ENCODE results near the gene TMPRSS4. TPM values are rescaled to one million over a fixed set of nuclear protein-coding genes. Genes with fewer than 3 reads are reported as not detected.

Gene TMPRSS4, protein sequence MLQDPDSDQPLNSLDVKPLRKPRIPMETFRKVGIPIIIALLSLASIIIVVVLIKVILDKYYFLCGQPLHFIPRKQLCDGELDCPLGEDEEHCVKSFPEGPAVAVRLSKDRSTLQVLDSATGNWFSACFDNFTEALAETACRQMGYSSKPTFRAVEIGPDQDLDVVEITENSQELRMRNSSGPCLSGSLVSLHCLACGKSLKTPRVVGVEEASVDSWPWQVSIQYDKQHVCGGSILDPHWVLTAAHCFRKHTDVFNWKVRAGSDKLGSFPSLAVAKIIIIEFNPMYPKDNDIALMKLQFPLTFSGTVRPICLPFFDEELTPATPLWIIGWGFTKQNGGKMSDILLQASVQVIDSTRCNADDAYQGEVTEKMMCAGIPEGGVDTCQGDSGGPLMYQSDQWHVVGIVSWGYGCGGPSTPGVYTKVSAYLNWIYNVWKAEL
- total RNA-seq: not detected in 2 replicates

DNA sequence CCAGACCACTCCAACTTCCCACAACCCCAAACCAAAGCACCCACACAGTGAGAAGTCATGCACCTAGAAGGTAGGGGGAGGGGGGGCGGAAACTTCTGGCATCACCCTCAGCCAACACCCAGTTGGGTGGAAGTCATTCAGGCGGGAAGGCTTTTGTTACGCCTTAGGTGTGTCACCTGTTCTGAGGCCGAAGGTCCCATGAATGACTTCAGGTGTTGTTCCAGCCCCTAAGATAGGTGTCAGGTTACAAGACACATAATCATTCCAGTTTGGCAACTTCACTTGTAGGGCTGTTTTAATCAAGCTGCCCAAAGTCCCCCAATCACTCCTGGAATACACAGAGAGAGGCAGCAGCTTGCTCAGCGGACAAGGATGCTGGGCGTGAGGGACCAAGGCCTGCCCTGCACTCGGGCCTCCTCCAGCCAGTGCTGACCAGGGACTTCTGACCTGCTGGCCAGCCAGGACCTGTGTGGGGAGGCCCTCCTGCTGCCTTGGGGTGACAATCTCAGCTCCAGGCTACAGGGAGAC is at the start of gene TMPRSS4:
Gene TMPRSS4 (plus strand): TSS at position 325 of the 528 bp plus-strand sequence. CDS start 225 bp downstream, outside the sequence.
- no peaks in the 10 kb centered on the region for H3K4me1 Mint-ChIP-seq (ENCODE audit: low read depth)
- peaks cover 11% of the 10 kb centered on the region for H3K27me3 Mint-ChIP-seq (ENCODE audit: insufficient read depth)
- no peak within 1 kb of the TSS for H3K27ac Mint-ChIP-seq
- intact Hi-C loops (cut with micrococcal nuclease): no loop called here
- DNase-seq (ENCODE audit: low spot score): no peak
- no peaks in the 10 kb centered on the region for H3K9me3 Mint-ChIP-seq
- no peaks in the 10 kb centered on the region for H3K36me3 Mint-ChIP-seq (ENCODE audit: low read depth)
- H3K4me3 Mint-ChIP-seq: no peak within 1 kb of the TSS

DNA sequence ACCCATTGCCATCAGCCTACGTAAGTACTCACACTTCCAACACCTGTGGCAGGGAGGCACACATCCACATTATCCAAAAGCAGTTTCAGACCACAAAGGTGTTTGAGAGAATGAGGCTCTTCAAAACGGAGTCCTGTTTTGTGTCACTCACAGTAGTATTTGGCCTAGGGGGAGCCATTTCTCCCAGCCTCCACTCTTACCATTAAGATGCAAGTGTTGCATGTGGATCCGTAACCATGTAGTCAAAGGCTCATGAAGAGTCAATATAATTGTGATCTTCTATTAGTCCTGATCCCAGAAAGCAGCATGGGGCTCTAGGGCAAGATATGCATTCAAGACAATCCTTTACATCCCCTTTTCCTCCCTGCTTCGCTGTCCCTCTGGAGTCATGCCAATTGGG is 49.2 kb upstream of the TMPRSS4 start:
- Mint-ChIP-seq H3K4me3 (no peak overlapping the region), H3K4me1 (ENCODE audit: low read depth) (peaks cover 26% of the 10 kb centered on the region), H3K36me3 (ENCODE audit: low read depth) (peaks cover 9% of the 10 kb centered on the region), H3K27me3 (ENCODE audit: insufficient read depth) (no peaks in the 10 kb centered on the region), H3K27ac (no peak overlapping the region), H3K9me3 (peaks cover 15% of the 10 kb centered on the region)
- no peak for DNase-seq (ENCODE audit: low spot score)
- intact Hi-C loops (cut with micrococcal nuclease): no loop called here

DNA sequence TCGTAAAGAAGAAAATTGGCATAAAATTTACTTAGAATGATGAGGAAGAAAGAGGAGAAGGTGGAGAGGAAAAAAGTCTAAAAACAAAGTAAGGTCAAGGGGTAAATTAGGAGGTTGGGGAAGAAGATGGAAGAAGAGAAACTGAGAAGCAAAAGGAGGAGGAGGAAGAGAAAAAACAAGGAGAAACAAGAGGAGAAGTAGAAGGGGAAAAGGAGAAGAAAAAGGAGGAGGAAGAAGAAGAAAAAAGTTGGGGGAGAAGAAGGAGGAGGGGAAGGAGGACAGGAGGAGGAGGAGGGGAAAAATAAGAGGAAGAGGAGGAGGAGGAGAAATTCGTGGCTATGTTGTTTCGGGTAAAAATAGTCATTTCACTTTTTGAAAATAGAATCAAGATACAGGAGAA is 48.3 kb upstream of the TMPRSS4 start:
- Mint-ChIP-seq H3K27me3 (ENCODE audit: insufficient read depth) (no peaks in the 10 kb centered on the region), H3K4me3 (no peak overlapping the region), H3K27ac (no peak overlapping the region), H3K9me3 (peaks cover 15% of the 10 kb centered on the region), H3K4me1 (ENCODE audit: low read depth) (peaks cover 33% of the 10 kb centered on the region), H3K36me3 (ENCODE audit: low read depth) (peaks cover 8% of the 10 kb centered on the region)
- no peak for DNase-seq (ENCODE audit: low spot score)
- intact Hi-C loops (cut with micrococcal nuclease): no loop called here

DNA sequence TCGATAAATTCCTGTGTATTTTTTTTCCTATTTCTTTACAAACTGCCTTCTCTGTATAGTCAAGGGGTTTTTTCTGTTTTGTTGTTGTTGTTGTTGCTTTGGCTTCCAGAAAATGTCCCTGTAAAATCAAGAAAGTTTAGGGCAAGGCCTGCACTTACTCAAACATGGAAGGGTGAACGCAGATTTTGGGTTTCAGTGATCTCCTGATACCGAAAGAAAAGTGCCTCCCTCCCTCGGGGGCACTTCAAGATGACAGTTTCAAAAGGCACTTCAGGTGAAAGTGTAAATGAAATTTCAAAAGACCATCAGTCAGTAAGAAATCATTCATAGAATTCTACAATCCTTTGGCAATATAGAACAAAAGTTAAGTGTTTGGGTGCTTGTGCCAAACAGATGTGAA is 43.4 kb upstream of the TMPRSS4 start:
- intact Hi-C loops (cut with micrococcal nuclease): loop anchor here (1.0 kb wide), 1 partner anchor 13 kb away; no protein-coding TSS in a partner anchor
- Mint-ChIP-seq H3K36me3 (ENCODE audit: low read depth) (no peaks in the 10 kb centered on the region), H3K9me3 (no peaks in the 10 kb centered on the region), H3K4me1 (ENCODE audit: low read depth) (peaks cover 40% of the 10 kb centered on the region), H3K27me3 (ENCODE audit: insufficient read depth) (no peaks in the 10 kb centered on the region), H3K4me3 (peak overlapping the region; percentile 31), H3K27ac (peak overlapping the region; percentile 52)
- no peak for DNase-seq (ENCODE audit: low spot score)

DNA sequence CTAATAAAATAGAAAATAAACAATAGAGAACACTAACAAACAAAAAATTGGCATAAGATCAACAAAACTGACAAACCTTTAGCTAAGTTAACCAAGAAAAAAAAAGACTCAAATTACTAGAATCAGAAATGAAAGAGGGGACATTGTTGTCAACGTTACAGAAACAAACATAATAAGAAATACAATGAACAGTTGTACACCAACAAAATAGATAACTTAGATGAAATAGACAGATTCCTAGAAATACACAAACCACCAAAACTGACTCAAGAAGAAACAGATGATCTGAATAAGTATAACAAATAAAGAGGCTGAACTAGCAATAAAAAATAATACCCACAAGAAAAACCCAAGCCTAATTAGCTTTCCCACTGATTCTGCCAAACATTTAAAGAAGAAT is 34.7 kb upstream of the TMPRSS4 start:
- no peaks in the 10 kb centered on the region for H3K9me3 Mint-ChIP-seq

DNA sequence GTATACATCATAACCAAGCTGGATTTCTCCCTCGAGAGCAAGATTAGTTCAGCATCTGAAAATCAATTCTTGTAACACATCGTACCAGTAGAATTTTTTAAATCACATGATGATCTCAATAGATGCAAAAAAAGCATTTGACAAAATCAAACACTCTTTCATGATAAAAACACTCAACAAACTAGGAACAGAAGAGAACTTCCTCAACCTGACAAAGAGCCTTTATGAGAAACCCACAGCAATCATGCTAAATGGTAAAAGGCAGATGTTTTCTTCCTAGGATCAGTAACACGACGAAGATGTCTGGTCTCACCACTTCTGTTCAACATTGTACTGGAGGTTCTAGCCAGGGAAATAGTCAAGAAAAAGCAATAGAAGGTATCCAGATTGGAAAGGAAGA is 34.1 kb upstream of the TMPRSS4 start:
- Mint-ChIP-seq H3K27me3 (ENCODE audit: insufficient read depth) (no peaks in the 10 kb centered on the region), H3K9me3 (no peaks in the 10 kb centered on the region), H3K4me1 (ENCODE audit: low read depth) (peaks cover 65% of the 10 kb centered on the region), H3K36me3 (ENCODE audit: low read depth) (no peaks in the 10 kb centered on the region), H3K27ac (peak overlapping the region; percentile 53), H3K4me3 (peak overlapping the region; percentile 20)
- intact Hi-C loops (cut with micrococcal nuclease): no loop called here
- no peak for DNase-seq (ENCODE audit: low spot score)

More for the DNA sequence above, 34.7 kb upstream of the TMPRSS4 start:
- no peak overlapping the region for H3K4me3 Mint-ChIP-seq
- intact Hi-C loops (cut with micrococcal nuclease): no loop called here
- H3K27ac Mint-ChIP-seq: peak overlapping the region; percentile 53
- no peaks in the 10 kb centered on the region for H3K36me3 Mint-ChIP-seq (ENCODE audit: low read depth)
- H3K27me3 Mint-ChIP-seq (ENCODE audit: insufficient read depth): no peaks in the 10 kb centered on the region
- DNase-seq (ENCODE audit: low spot score): no peak
- H3K4me1 Mint-ChIP-seq (ENCODE audit: low read depth): peaks cover 65% of the 10 kb centered on the region

DNA sequence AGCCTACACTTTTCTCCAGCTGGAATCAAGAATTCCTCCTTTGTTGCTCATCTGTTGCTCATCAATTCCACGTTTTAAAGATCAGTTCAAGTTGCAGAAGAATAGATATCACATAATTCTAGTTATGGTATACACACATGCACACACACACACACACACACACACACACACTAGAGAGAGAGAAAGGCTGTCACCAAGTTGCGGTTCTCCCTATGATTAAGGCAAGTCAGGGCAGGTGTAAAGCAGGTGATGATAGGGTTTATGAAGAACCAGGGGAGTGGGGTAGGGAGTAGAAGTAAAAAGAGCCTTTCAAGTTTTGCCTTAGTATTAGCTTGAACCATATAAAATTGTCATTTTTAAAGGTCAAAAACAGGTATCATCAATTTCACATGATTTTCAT is 31.7 kb upstream of the TMPRSS4 start:
- peaks cover 74% of the 10 kb centered on the region for H3K4me1 Mint-ChIP-seq (ENCODE audit: low read depth)
- H3K9me3 Mint-ChIP-seq: no peaks in the 10 kb centered on the region
- intact Hi-C loops (cut with micrococcal nuclease): loop anchor here (5.0 kb wide), 1 partner anchor 157 kb away; no protein-coding TSS in a partner anchor
- no peaks in the 10 kb centered on the region for H3K36me3 Mint-ChIP-seq (ENCODE audit: low read depth)
- no peak overlapping the region for H3K4me3 Mint-ChIP-seq
- DNase-seq (ENCODE audit: low spot score): no peak
- H3K27ac Mint-ChIP-seq: peak overlapping the region; percentile 93
- no peaks in the 10 kb centered on the region for H3K27me3 Mint-ChIP-seq (ENCODE audit: insufficient read depth)

DNA sequence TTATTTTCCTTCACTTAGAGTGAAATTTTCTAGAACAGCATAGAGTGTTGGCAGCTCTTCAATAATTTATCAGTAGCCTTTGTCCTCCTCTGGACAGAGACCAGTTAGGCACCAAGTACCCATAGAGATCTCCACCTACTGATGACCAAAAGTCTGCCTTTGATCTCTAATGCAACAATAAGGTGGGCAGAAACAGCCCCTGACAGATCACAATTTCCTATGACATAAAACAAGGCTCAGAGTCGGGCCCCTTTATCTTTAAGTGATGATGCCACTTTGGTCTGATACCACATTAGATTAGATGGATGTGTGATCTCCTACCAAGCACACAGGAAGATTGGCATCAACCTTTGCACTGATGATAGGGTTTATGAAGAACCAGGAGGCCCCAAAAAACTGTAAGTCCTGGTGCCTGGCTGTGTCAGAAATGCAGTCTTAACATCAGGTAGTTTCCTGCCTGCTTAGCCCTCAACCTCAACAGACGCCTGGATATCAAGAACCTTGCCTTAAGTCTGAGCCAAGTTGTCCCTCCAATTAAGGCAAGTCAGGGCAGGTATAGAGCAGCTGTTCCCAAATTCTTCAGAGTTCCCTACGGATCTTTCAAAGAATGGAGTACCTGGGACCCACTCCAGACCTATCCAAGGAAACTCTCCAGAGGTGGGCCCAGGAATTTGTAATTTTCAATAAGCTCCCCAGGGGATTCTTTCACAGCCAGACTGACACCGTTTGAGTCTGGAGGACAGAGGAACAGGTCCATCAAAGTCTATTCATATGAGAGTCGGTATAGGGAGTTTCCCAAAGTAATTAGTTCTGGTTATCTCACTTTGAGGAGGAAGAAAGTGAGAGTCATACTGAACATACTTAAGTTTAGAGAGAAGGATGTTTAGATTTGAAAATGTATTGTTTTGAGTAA is 30.6 kb upstream of the TMPRSS4 start:
- peaks cover 86% of the 10 kb centered on the region for H3K4me1 Mint-ChIP-seq (ENCODE audit: low read depth)
- intact Hi-C loops (cut with micrococcal nuclease): loop anchor here (1.0 to 5.0 kb wide), 6 partner anchors 13 to 396 kb away; no protein-coding TSS in a partner anchor
- peak; percentile 12 for DNase-seq (ENCODE audit: low spot score)
- H3K27ac Mint-ChIP-seq: peak overlapping the region; percentile 93
- no peaks in the 10 kb centered on the region for H3K27me3 Mint-ChIP-seq (ENCODE audit: insufficient read depth)
- H3K36me3 Mint-ChIP-seq (ENCODE audit: low read depth): no peaks in the 10 kb centered on the region
- H3K9me3 Mint-ChIP-seq: no peaks in the 10 kb centered on the region
- H3K4me3 Mint-ChIP-seq: peak overlapping the region; percentile 52

DNA sequence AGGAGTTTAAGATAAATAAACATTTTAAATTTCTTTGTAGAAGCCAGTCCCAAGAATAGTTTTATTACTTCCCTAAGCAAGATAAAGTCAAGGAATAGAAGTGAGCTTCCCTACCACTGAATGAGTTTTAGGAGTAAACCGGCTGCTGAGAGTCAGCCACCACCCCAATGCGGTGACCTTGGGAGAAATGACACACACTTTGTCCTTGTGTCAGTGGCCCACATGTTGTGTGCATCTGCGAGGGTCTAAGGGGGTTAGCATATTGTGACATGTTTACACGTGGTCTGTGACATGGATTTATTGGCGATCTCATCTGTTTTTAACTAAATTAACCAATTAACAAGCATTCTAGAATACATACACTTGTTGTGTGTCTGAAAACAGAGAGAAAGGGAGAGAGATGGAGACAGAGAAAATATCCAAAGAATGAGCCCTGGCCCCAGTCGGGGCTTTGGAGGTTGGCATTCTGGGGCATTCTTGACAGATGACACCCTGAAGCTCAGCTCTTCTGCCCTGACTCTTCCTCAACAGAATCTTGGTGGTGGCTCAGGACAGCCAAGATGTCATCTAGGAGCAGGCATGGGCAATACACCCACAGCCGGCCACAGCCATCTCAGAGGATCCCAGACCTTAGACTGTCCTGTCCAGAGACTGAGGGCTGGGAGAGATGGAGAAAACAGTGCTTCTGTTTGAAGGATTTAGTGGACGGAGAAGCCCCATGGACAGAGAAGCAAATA is 29.7 kb upstream of the TMPRSS4 start:
- intact Hi-C loops (cut with micrococcal nuclease): loop anchor here (1.0 to 5.0 kb wide), 6 partner anchors 14 to 396 kb away; no protein-coding TSS in a partner anchor
- Mint-ChIP-seq H3K36me3 (ENCODE audit: low read depth) (no peaks in the 10 kb centered on the region), H3K4me3 (peak overlapping the region; percentile 52), H3K27me3 (ENCODE audit: insufficient read depth) (no peaks in the 10 kb centered on the region), H3K27ac (peak overlapping the region; percentile 93), H3K4me1 (ENCODE audit: low read depth) (peaks cover 90% of the 10 kb centered on the region), H3K9me3 (no peaks in the 10 kb centered on the region)
- DNase-seq (ENCODE audit: low spot score): no peak

DNA sequence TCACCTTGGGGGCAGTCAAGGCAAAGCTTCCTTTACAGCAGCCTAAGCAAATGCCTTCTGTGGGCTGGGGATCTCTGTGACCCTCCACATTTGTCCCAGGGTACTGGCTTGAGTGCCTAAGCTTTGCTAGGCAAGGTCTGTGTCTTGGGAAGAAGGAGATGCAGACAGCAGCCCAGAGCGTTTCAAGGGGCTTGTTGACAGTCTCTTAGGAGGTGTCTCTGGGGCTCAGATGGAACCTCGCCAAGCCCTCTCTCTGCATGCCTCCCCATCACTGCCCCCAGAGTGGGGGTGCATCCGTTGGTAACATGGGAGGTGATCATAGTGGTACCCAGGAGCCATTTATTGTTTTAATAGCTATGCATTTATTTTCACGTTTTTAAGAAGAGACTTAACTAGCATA is 29.1 kb upstream of the TMPRSS4 start:
- no peaks in the 10 kb centered on the region for H3K27me3 Mint-ChIP-seq (ENCODE audit: insufficient read depth)
- no peaks in the 10 kb centered on the region for H3K36me3 Mint-ChIP-seq (ENCODE audit: low read depth)
- no peak for DNase-seq (ENCODE audit: low spot score)
- H3K4me1 Mint-ChIP-seq (ENCODE audit: low read depth): peaks cover 90% of the 10 kb centered on the region
- H3K4me3 Mint-ChIP-seq: no peak overlapping the region
- H3K9me3 Mint-ChIP-seq: no peaks in the 10 kb centered on the region
- intact Hi-C loops (cut with micrococcal nuclease): loop anchor here (2.0 to 5.0 kb wide), 2 partner anchors 155 to 395 kb away; no protein-coding TSS in a partner anchor
- no peak overlapping the region for H3K27ac Mint-ChIP-seq

DNA sequence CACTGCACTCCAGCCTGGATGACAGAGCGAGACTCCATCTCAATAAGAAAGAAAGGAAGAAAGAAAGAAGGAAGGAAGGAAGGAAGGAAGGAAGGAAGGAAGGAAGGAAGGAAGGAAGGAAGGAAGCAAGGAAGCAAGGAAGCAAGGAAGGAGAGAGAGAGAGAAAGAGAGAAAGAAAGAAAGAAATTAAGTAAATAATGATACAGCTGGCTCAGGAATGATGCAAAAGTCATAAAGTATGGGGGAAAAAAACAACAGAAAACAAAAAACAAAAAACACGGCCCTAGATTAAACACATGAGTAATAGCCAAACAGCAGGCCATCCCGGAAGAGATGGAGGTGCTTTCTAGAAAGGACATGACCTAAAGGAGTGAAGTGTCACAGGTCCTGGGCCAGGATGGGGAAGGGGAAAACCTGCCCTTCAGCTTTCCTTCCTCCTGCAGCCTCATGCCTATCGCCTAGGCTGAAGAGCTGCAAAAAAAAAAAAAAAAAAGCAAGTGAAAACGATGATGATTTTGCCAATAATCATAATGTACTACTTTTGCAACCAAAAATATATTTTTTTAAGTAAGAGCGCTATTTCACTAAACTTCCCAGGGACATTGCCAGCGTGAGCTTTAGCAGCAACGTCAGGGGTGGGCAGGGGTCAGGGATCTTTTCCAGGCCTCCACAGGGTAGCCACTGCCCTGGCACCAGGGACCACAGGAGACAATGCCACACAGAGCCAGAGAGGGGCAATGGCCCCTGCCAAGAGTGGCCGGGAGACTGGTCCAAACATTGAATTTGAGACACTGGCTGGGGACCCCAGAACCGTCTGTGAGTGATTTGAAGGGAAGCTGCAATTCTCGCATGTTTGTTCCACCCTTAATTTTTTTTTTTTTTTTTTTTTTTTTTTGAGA is 28.2 kb upstream of the TMPRSS4 start:
- no peak overlapping the region for H3K4me3 Mint-ChIP-seq
- intact Hi-C loops (cut with micrococcal nuclease): loop anchor here (5.0 kb wide), 1 partner anchor 154 kb away; no protein-coding TSS in a partner anchor
- H3K4me1 Mint-ChIP-seq (ENCODE audit: low read depth): peaks cover 94% of the 10 kb centered on the region
- peak overlapping the region; percentile 81 for H3K27ac Mint-ChIP-seq
- no peaks in the 10 kb centered on the region for H3K9me3 Mint-ChIP-seq
- no peaks in the 10 kb centered on the region for H3K36me3 Mint-ChIP-seq (ENCODE audit: low read depth)
- H3K27me3 Mint-ChIP-seq (ENCODE audit: insufficient read depth): no peaks in the 10 kb centered on the region
- no peak for DNase-seq (ENCODE audit: low spot score)

Data from activated T-helper 1 cell treated with anti-CD3 and anti-CD28 coated beads, Interleukin-12 subunit alpha, Interleukin-12 subunit beta, Interleukin-2, Interleukin-4 antibody, amounts not matched to agents 30 ng/mL and 10 ng/mL and 1 ng/mL, durations not matched to agents 14 hours and 24 hours and 36 hours (primary cell).